WTC11 (cell line): ENCODE data around the gene TRNP1. TPM values are rescaled to one million over a fixed set of nuclear protein-coding genes. Genes with fewer than 3 reads are reported as not detected.

ENCODE experiments used
- ATAC-seq: fragments of 200-7000 bp; cut with Tn5 transposase; 2 replicates; pipeline ENCODE4 v1.10.0; 2021; ENCODE audit warnings: mild to moderate bottlenecking, moderate library complexity
- CTCF ChIA-PET: fragments of 300-600 bp; sonication (Branson Sonifier 250); formaldehyde crosslinking; loops from one replicate; lab custom pipeline; 2021; ENCODE audit warnings: antibody characterized with exemption; lab: Charles Lee
- POLR2A ChIA-PET: fragments of 350-600 bp; sonication (Branson Sonifier 250); formaldehyde crosslinking; loops from one replicate; lab custom pipeline; 2021; ENCODE audit warnings: antibody characterized with exemption; lab: Charles Lee
- DNase-seq: peaks from one replicate; pipeline ENCODE4 v3.0.0; 2021; ENCODE audit warnings: low spot score
- H3K27ac Mint-ChIP-seq: 2 replicates; pipeline ENCODE4 v1.8.0; 2021; ENCODE audit warnings: mixed read lengths
- H3K27me3 Mint-ChIP-seq: 2 replicates; pipeline ENCODE4 v1.8.0; 2021; ENCODE audit warnings: low read depth, mild to moderate bottlenecking, moderate library complexity, mixed read lengths
- H3K36me3 Mint-ChIP-seq: 2 replicates; pipeline ENCODE4 v1.8.0; 2021; ENCODE audit warnings: mixed read lengths
- H3K4me1 Mint-ChIP-seq: 2 replicates; pipeline ENCODE4 v1.8.0; 2022; ENCODE audit warnings: mixed read lengths
- H3K4me3 Mint-ChIP-seq: 2 replicates; pipeline ENCODE4 v1.8.0; 2021; ENCODE audit warnings: mild to moderate bottlenecking, moderate library complexity, mixed read lengths
- H3K9me3 Mint-ChIP-seq: 2 replicates; pipeline ENCODE4 v1.8.0; 2021; ENCODE audit warnings: mixed read lengths
- HMGA2 ChIP-seq: fragments of 250-450 bp; sonication (Bioruptor Pico); IDR thresholded peaks from 2 replicates; pipeline ENCODE4 v1.4.0; 2021; ENCODE audit warnings: mild to moderate bottlenecking, moderate library complexity
- HMGXB4 ChIP-seq: sonication (generic); formaldehyde crosslinking; IDR thresholded peaks from 2 replicates; pipeline ENCODE4 v1.8.1; 2023; ENCODE audit warnings: mild to moderate bottlenecking, moderate library complexity, missing genetic modification reagents
- KAT7 ChIP-seq: sonication (generic); formaldehyde crosslinking; IDR thresholded peaks from 2 replicates; pipeline ENCODE4 v1.8.1; 2023; ENCODE audit warnings: missing genetic modification reagents, mild to moderate bottlenecking, borderline replicate concordance
- NR2C2 ChIP-seq: sonication (generic); formaldehyde crosslinking; IDR thresholded peaks from 2 replicates; pipeline ENCODE4 v1.8.0; 2022; ENCODE audit warnings: mild to moderate bottlenecking, missing genetic modification reagents
- NR3C1 ChIP-seq: sonication (generic); formaldehyde crosslinking; conservative IDR thresholded peaks from 2 replicates; pipeline ENCODE4 v1.8.1; 2023; ENCODE audit warnings: low read depth, mild to moderate bottlenecking, missing genetic modification reagents
- PRRX2 ChIP-seq: fragments of 250-450 bp; sonication (Bioruptor Pico); IDR thresholded peaks from 2 replicates; pipeline ENCODE4 v1.8.0; 2021; ENCODE audit warnings: mild to moderate bottlenecking
- RORB ChIP-seq: fragments of 250-450 bp; sonication (Bioruptor Pico); IDR thresholded peaks from 2 replicates; pipeline ENCODE4 v1.9.0; 2021; ENCODE audit warnings: mild to moderate bottlenecking
- TCF7 ChIP-seq: sonication (generic); formaldehyde crosslinking; IDR thresholded peaks from 2 replicates; pipeline ENCODE4 v1.8.0; 2022; ENCODE audit warnings: mild to moderate bottlenecking, low read depth, missing genetic modification reagents, moderate library complexity
- TEAD4 ChIP-seq: sonication (generic); formaldehyde crosslinking; IDR thresholded peaks from 2 replicates; pipeline ENCODE4 v1.8.0; 2022; ENCODE audit warnings: mild to moderate bottlenecking, missing genetic modification reagents
- ZBTB21 ChIP-seq: sonication (generic); formaldehyde crosslinking; IDR thresholded peaks from 2 replicates; pipeline ENCODE4 v1.8.1; 2023; ENCODE audit warnings: mild to moderate bottlenecking, missing genetic modification reagents, borderline replicate concordance
- ZMAT4 ChIP-seq: fragments of 250-450 bp; sonication (Bioruptor Pico); IDR thresholded peaks from 2 replicates; pipeline ENCODE4 v1.9.0; 2021; ENCODE audit warnings: mild to moderate bottlenecking
- ZNF219 ChIP-seq: sonication (generic); formaldehyde crosslinking; IDR thresholded peaks from 2 replicates; pipeline ENCODE4 v1.8.0; 2023; ENCODE audit warnings: missing genetic modification reagents, mild to moderate bottlenecking, borderline replicate concordance
- ZNF232 ChIP-seq: sonication (generic); formaldehyde crosslinking; IDR thresholded peaks from 2 replicates; pipeline ENCODE4 v1.8.0; 2022; ENCODE audit warnings: mild to moderate bottlenecking, missing genetic modification reagents
- ZNF263 ChIP-seq: sonication (generic); formaldehyde crosslinking; IDR thresholded peaks from 2 replicates; pipeline ENCODE4 v1.8.1; 2022; ENCODE audit warnings: low read depth, mild to moderate bottlenecking, moderate library complexity, missing genetic modification reagents
- ZNF425 ChIP-seq: fragments of 250-450 bp; sonication (Bioruptor Pico); conservative IDR thresholded peaks from 2 replicates; pipeline ENCODE4 v1.9.0; 2021; ENCODE audit warnings: mild to moderate bottlenecking
- total RNA-seq: library from RNA; stranded (reverse); gene quantifications from 3 replicates; pipeline ENCODE4 v1.2.3, GENCODE V29; 2021
- TF ChIP-seq, protein P1 (sequence below): sonication (generic); formaldehyde crosslinking; IDR thresholded peaks from 2 replicates; pipeline ENCODE4 v1.8.1; 2022; ENCODE audit warnings: missing genetic modification reagents, borderline replicate concordance
- TF ChIP-seq, protein P2 (sequence below): sonication (generic); formaldehyde crosslinking; IDR thresholded peaks from 2 replicates; pipeline ENCODE4 v1.8.1; 2022; ENCODE audit warnings: mild to moderate bottlenecking, missing genetic modification reagents, moderate library complexity, borderline replicate concordance
- TF ChIP-seq, protein P3 (sequence below): sonication (generic); formaldehyde crosslinking; IDR thresholded peaks from 2 replicates; pipeline ENCODE4 v1.8.0; 2023; ENCODE audit warnings: mild to moderate bottlenecking, missing genetic modification reagents
- TF ChIP-seq, protein P4 (sequence below): sonication (generic); formaldehyde crosslinking; IDR thresholded peaks from 2 replicates; pipeline ENCODE4 v1.8.1; 2022; ENCODE audit warnings: mild to moderate bottlenecking, moderate library complexity, missing genetic modification reagents

Gene TRNP1
- total RNA-seq, 1 experiment from 2014 or later, result 37.6 TPM

DNA sequence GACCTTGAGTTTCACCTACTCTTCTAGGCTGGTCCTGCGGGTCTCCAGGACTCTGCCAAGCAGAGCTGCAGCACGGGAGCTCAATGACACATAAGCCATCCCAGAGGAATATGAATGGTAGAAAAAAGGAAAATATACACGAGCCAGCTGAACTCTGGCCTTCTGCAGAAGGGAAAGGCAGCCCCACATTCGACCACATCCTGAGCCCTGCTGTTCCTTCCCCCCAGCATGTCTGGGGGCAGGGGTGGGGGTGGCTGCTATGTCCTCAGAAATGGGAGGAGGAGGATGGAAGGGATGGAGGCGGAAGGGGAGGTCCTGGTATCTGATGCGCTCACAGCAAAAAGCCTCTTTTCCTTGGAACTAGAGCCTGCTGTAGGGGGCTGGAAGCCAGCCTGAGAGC lies 21.1 kb upstream of the TRNP1 start:
- Mint-ChIP-seq H3K27me3 (peaks cover 5% of the 10 kb centered on the region), H3K36me3 (no peaks in the 10 kb centered on the region), H3K4me3 (no peak overlapping the region), H3K9me3 (no peaks in the 10 kb centered on the region), H3K4me1 (peaks cover 14% of the 10 kb centered on the region), H3K27ac (no peak overlapping the region)
- DNase-seq, result no peak
- ChIA-PET POLR2A (interaction anchor here (0.8 kb wide), 1 partner anchor 22 kb away, joined by 3 read pairs; no protein-coding TSS in a partner anchor), CTCF (interaction anchor here (0.5 to 1.6 kb wide), 4 partner anchors 25 to 275 kb away, joined by 3 to 8 read pairs (median 3); no protein-coding TSS in a partner anchor)
- peak; percentile 48 for ATAC-seq
- no peak for TF ChIP-seq RORB (CRISPR knock-in tag)
- no peak for TF ChIP-seq NR3C1 (CRISPR knock-in tag)
- TF ChIP-seq, protein P1, sequence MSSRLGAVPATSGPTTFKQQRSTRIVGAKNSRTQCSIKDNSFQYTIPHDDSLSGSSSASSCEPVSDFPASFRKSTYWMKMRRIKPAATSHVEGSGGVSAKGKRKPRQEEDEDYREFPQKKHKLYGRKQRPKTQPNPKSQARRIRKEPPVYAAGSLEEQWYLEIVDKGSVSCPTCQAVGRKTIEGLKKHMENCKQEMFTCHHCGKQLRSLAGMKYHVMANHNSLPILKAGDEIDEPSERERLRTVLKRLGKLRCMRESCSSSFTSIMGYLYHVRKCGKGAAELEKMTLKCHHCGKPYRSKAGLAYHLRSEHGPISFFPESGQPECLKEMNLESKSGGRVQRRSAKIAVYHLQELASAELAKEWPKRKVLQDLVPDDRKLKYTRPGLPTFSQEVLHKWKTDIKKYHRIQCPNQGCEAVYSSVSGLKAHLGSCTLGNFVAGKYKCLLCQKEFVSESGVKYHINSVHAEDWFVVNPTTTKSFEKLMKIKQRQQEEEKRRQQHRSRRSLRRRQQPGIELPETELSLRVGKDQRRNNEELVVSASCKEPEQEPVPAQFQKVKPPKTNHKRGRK (CRISPR knock-in tag), result no peak
- no peak for TF ChIP-seq NR2C2 (CRISPR knock-in tag)
- TF ChIP-seq, protein P2, sequence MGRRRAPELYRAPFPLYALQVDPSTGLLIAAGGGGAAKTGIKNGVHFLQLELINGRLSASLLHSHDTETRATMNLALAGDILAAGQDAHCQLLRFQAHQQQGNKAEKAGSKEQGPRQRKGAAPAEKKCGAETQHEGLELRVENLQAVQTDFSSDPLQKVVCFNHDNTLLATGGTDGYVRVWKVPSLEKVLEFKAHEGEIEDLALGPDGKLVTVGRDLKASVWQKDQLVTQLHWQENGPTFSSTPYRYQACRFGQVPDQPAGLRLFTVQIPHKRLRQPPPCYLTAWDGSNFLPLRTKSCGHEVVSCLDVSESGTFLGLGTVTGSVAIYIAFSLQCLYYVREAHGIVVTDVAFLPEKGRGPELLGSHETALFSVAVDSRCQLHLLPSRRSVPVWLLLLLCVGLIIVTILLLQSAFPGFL, result no peak
- TF ChIP-seq ZMAT4, result no peak
- TF ChIP-seq KAT7 (CRISPR knock-in tag), result no peak
- TF ChIP-seq HMGXB4 (CRISPR knock-in tag), result no peak
- TF ChIP-seq TCF7, result no peak
- TF ChIP-seq, protein P3, sequence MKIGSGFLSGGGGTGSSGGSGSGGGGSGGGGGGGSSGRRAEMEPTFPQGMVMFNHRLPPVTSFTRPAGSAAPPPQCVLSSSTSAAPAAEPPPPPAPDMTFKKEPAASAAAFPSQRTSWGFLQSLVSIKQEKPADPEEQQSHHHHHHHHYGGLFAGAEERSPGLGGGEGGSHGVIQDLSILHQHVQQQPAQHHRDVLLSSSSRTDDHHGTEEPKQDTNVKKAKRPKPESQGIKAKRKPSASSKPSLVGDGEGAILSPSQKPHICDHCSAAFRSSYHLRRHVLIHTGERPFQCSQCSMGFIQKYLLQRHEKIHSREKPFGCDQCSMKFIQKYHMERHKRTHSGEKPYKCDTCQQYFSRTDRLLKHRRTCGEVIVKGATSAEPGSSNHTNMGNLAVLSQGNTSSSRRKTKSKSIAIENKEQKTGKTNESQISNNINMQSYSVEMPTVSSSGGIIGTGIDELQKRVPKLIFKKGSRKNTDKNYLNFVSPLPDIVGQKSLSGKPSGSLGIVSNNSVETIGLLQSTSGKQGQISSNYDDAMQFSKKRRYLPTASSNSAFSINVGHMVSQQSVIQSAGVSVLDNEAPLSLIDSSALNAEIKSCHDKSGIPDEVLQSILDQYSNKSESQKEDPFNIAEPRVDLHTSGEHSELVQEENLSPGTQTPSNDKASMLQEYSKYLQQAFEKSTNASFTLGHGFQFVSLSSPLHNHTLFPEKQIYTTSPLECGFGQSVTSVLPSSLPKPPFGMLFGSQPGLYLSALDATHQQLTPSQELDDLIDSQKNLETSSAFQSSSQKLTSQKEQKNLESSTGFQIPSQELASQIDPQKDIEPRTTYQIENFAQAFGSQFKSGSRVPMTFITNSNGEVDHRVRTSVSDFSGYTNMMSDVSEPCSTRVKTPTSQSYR (CRISPR knock-in tag), result no peak
- no peak for TF ChIP-seq TEAD4 (CRISPR knock-in tag)
- TF ChIP-seq ZNF263 (CRISPR knock-in tag), result no peak
- TF ChIP-seq PRRX2 (CRISPR knock-in tag), result no peak
- TF ChIP-seq HMGA2 (CRISPR knock-in tag), result no peak
- no peak for TF ChIP-seq ZBTB21 (CRISPR knock-in tag)
- no peak for TF ChIP-seq ZNF219 (CRISPR knock-in tag)
- TF ChIP-seq ZNF232 (CRISPR knock-in tag), result no peak

DNA sequence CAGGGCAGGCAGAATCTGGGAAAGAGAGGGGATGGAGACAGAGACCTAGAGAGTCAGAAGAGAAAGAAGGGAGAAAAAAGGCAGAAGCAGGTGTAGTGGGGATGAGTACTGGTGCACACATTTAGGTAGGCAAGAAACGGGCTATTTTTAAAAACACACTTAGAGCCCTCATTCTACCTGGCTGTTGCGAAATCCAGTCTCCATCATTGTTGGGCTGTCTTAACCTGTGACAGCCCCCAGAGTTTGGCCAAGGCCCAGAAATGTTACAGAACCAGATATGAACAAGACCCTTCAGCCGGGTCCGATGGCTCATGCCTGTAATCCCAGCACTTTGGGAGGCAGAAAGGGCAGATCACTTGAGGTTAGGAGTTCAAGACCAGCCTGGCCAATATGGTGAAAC lies 20.7 kb upstream of the TRNP1 start:
- Mint-ChIP-seq H3K4me3 (no peak overlapping the region), H3K9me3 (no peaks in the 10 kb centered on the region), H3K4me1 (peaks cover 14% of the 10 kb centered on the region), H3K27ac (no peak overlapping the region), H3K27me3 (peaks cover 5% of the 10 kb centered on the region), H3K36me3 (no peaks in the 10 kb centered on the region)
- TF ChIP-seq, protein P4, sequence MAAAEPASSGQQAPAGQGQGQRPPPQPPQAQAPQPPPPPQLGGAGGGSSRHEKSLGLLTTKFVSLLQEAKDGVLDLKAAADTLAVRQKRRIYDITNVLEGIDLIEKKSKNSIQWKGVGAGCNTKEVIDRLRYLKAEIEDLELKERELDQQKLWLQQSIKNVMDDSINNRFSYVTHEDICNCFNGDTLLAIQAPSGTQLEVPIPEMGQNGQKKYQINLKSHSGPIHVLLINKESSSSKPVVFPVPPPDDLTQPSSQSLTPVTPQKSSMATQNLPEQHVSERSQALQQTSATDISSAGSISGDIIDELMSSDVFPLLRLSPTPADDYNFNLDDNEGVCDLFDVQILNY, result no peak
- no peak for TF ChIP-seq ZNF425 (CRISPR knock-in tag)
- ChIA-PET CTCF (interaction anchor here (1.0 to 1.6 kb wide), 3 partner anchors 24 to 72 kb away, joined by 3 to 8 read pairs (median 3); no protein-coding TSS in a partner anchor), POLR2A (no interaction called here)
- no peak for ATAC-seq
- DNase-seq, result no peak
